Naive B cell (primary cell): ENCODE measurements around the gene LYRM1. TPM values are rescaled to one million over a fixed set of nuclear protein-coding genes. Genes with fewer than 3 reads are reported as not detected.

Source experiments
- ATAC-seq, 2 donors: fragments of 150-1000 bp; cut with Tn5 transposase; 2 replicates each; pipeline ENCODE4 v1.10.0; 2021; ENCODE audit warnings: low read depth in 2 of 2, mild to moderate bottlenecking in 2 of 2, moderate library complexity in 2 of 2
- DNase-seq: peaks from one replicate; pipeline ENCODE4 v3.0.0; 2022
- H3K27ac Mint-ChIP-seq, 6 donors: one replicate each; pipeline ENCODE4 v1.8.0; 2020 to 2022; ENCODE audit warnings: mild to moderate bottlenecking in 6 of 6, mixed read lengths in 6 of 6, moderate library complexity in 5 of 6, inconsistent platforms in 2 of 6
- H3K27me3 Mint-ChIP-seq, 3 donors: one replicate each; pipeline ENCODE4 v1.8.0; 2021 to 2022; ENCODE audit warnings: mixed read lengths in 3 of 3, mild to moderate bottlenecking in 1 of 3
- H3K36me3 Mint-ChIP-seq, 2 donors: one replicate each; pipeline ENCODE4 v1.8.0; 2020 to 2022; ENCODE audit warnings: mixed read lengths in 2 of 2, inconsistent platforms in 1 of 2, mild to moderate bottlenecking in 1 of 2
- H3K4me1 Mint-ChIP-seq, 3 donors: one replicate each; pipeline ENCODE4 v1.8.0; 2020 to 2022; ENCODE audit warnings: mixed read lengths in 3 of 3, inconsistent platforms in 1 of 3, mild to moderate bottlenecking in 1 of 3, moderate library complexity in 1 of 3
- H3K4me3 Mint-ChIP-seq, 8 donors: one replicate each; pipeline ENCODE4 v1.8.0; 2020 to 2022; ENCODE audit warnings: mild to moderate bottlenecking in 8 of 8, mixed read lengths in 8 of 8, moderate library complexity in 8 of 8, inconsistent platforms in 2 of 8
- H3K9me3 Mint-ChIP-seq, 7 donors: one replicate each; pipeline ENCODE4 v1.8.0; 2020 to 2022; ENCODE audit warnings: mixed read lengths in 7 of 7, mild to moderate bottlenecking in 5 of 7, inconsistent platforms in 2 of 7, moderate library complexity in 1 of 7
- polyA plus RNA-seq, 6 donors: library from polyadenylated mRNA; unstranded; fragments of 300-500 nt; fragmentation: Illumina TruSeq; gene quantifications; one replicate each; pipeline ENCODE4 v1.2.3, GENCODE V29; 2021; ENCODE audit warnings: low read depth in 6 of 6

Gene LYRM1
- polyA plus RNA-seq, 6 donors from 2014 or later: 44.8 to 82.9 (median 52.9) TPM

- no peak overlapping the region for H3K27ac Mint-ChIP-seq
- peaks cover 15 to 21% (median 16%) of the 10 kb centered on the region in 3 donors for H3K4me1 Mint-ChIP-seq
- H3K9me3 Mint-ChIP-seq: peaks cover 0 to 4% (median 0%) of the 10 kb centered on the region in 7 donors
- DNase-seq (no peak), ATAC-seq (no peak)
- no peaks in the 10 kb centered on the region for H3K27me3 Mint-ChIP-seq
- no peaks in the 10 kb centered on the region for H3K36me3 Mint-ChIP-seq
- H3K4me3 Mint-ChIP-seq: no peak overlapping the region
These were observed 21.2 kb upstream of the LYRM1 start for GRCh38 chr16:20879175-20880040.

GRCh38 chr16:20880867-20881502 lies 19.6 kb upstream of the LYRM1 start:
- Mint-ChIP-seq H3K27ac (peak overlapping the region in 1 of 6 donors; percentile 25), H3K4me3 (no peak overlapping the region), H3K4me1 (peaks cover 2 to 7% (median 5%) of the 10 kb centered on the region in 3 donors), H3K27me3 (no peaks in the 10 kb centered on the region), H3K9me3 (peaks cover 0 to 4% (median 0%) of the 10 kb centered on the region in 7 donors), H3K36me3 (no peaks in the 10 kb centered on the region)
- ATAC-seq (no peak), DNase-seq (no peak)

- no peak for ATAC-seq
These were observed 19.1 kb upstream of the LYRM1 start for GRCh38 chr16:20881503-20881878.

GRCh38 chr16:20883554-20884239 lies 16.9 kb upstream of the LYRM1 start:
- H3K36me3 Mint-ChIP-seq: peaks cover 0 to 6% of the 10 kb centered on the region in 2 donors
- peak overlapping the region in 1 of 6 donors; percentile 46 for H3K27ac Mint-ChIP-seq
- no peak overlapping the region for H3K4me3 Mint-ChIP-seq
- ATAC-seq (no peak), DNase-seq (no peak)
- H3K27me3 Mint-ChIP-seq: no peaks in the 10 kb centered on the region
- peaks cover 0 to 9% (median 6%) of the 10 kb centered on the region in 3 donors for H3K4me1 Mint-ChIP-seq
- H3K9me3 Mint-ChIP-seq: no peaks in the 10 kb centered on the region

More at GRCh38 chr16:20881503-20881878, 19.1 kb upstream of the LYRM1 start:
- Mint-ChIP-seq H3K36me3 (peaks cover 0 to 3% of the 10 kb centered on the region in 2 donors), H3K9me3 (peaks cover 0 to 4% (median 0%) of the 10 kb centered on the region in 7 donors), H3K4me1 (peaks cover 0 to 6% (median 6%) of the 10 kb centered on the region in 3 donors), H3K4me3 (no peak overlapping the region), H3K27ac (peak overlapping the region in 1 of 6 donors; percentile 25), H3K27me3 (no peaks in the 10 kb centered on the region)
- DNase-seq: no peak

GRCh38 chr16:20884240-20884556 lies 16.4 kb upstream of the LYRM1 start:
- no peak for ATAC-seq
- no peak for DNase-seq
- Mint-ChIP-seq H3K27me3 (no peaks in the 10 kb centered on the region), H3K9me3 (no peaks in the 10 kb centered on the region), H3K27ac (peak overlapping the region in 1 of 6 donors; percentile 46), H3K4me3 (no peak overlapping the region), H3K4me1 (peaks cover 0 to 9% (median 6%) of the 10 kb centered on the region in 3 donors), H3K36me3 (peaks cover 0 to 6% of the 10 kb centered on the region in 2 donors)

DNA sequence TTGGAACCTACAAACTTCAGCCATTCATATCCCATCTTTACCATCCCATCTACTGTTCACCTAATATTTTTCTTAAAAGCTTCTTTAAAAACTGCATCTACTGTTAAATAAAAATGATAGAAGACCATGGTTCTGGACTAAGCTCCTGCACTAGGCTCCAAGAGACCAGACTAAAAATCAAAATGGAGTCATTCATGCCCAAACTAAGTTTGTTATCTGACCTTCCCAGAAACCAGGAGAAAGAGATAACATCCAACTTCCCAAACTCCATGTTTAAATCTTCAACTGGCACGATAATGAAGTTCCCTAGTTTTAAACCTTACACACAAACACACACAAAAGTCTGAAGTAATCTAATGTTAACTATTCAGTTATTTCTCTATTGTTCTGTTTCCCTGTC lies 14.3 kb upstream of the LYRM1 start:
- H3K9me3 Mint-ChIP-seq: no peaks in the 10 kb centered on the region
- DNase-seq: no peak
- H3K27me3 Mint-ChIP-seq: no peaks in the 10 kb centered on the region
- no peak for ATAC-seq
- no peak overlapping the region for H3K4me3 Mint-ChIP-seq
- no peak overlapping the region for H3K27ac Mint-ChIP-seq
- peaks cover 0 to 6% of the 10 kb centered on the region in 2 donors for H3K36me3 Mint-ChIP-seq
- peaks cover 2 to 9% (median 6%) of the 10 kb centered on the region in 3 donors for H3K4me1 Mint-ChIP-seq

- ATAC-seq (no peak), DNase-seq (no peak)
- Mint-ChIP-seq H3K36me3 (peaks cover 5 to 10% of the 10 kb centered on the region in 2 donors), H3K4me3 (no peak overlapping the region), H3K27me3 (no peaks in the 10 kb centered on the region), H3K9me3 (no peaks in the 10 kb centered on the region), H3K4me1 (peaks cover 2 to 13% (median 6%) of the 10 kb centered on the region in 3 donors), H3K27ac (no peak overlapping the region)
These were observed 13.4 kb upstream of the LYRM1 start for GRCh38 chr16:20887207-20887606.

DNA sequence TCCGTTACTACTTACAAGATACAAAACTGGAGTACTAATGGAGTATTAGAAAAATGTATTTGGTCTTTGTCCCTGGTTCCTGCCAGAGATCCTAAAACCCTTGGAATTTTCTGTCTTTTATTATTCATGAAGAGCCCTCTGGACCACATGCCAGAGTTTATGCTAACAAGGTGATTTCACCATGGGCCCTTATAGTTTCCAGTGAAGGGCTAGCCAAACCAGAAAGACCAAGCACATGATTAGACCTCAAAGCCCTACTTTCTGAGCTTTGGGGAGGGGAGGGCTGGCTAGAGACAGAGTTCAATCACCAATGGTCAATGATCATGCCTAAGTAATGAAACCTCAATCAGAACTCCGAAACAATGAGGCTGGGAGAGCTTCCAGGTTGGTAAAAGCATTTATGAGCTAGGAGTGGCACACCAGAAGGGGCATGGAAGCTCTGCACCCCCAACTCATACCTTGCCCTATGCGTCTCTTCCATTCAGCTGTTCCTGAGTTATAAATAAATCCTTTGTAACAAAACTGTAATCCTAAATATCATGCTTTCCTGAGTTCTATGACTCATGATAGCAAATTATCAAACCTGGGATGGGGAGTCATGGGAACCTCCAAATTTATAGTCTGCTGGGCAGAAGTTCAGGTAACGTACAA lies 10.8 kb upstream of the LYRM1 start:
- Mint-ChIP-seq H3K36me3 (peaks cover 8 to 17% of the 10 kb centered on the region in 2 donors), H3K27ac (peak overlapping the region in 2 of 6 donors; percentile 49), H3K9me3 (no peaks in the 10 kb centered on the region)

DNA sequence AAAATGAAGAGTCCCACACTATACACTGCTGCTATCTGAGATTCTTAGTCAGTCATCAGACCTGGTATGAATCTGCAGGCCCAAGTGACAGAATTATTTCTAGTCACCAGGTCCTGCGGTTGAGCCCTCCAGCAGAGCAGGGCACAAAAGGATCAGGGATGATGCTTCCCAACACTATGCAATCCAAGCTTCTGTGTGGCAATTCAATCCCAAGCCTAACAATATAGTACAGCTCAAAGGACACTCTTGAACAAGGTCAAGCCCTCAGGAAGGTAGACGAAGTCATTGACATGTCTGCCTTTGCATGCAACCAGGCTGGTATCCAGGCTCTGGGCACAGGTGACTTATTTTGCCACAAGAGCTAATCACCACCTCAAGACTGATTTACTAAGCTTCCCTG lies 6.2 kb upstream of the LYRM1 start:
- ATAC-seq: no peak
- Mint-ChIP-seq H3K4me3 (no peak overlapping the region), H3K27me3 (no peaks in the 10 kb centered on the region), H3K9me3 (no peaks in the 10 kb centered on the region), H3K36me3 (peaks cover 8 to 11% of the 10 kb centered on the region in 2 donors), H3K27ac (no peak overlapping the region), H3K4me1 (peaks cover 13 to 19% (median 17%) of the 10 kb centered on the region in 3 donors)
- no peak for DNase-seq

More for the DNA sequence above, 10.8 kb upstream of the LYRM1 start:
- no peak for ATAC-seq
- Mint-ChIP-seq H3K4me3 (no peak overlapping the region), H3K4me1 (peaks cover 2 to 10% (median 6%) of the 10 kb centered on the region in 3 donors), H3K27me3 (no peaks in the 10 kb centered on the region)
- no peak for DNase-seq

GRCh38 chr16:20897253-20897897 lies 3.2 kb upstream of the LYRM1 start:
- Mint-ChIP-seq H3K4me1 (peaks cover 33 to 48% (median 40%) of the 10 kb centered on the region in 3 donors), H3K27me3 (no peaks in the 10 kb centered on the region), H3K36me3 (peaks cover 1 to 5% of the 10 kb centered on the region in 2 donors), H3K27ac (peak overlapping the region in 2 of 6 donors; percentile 42 to 69), H3K9me3 (no peaks in the 10 kb centered on the region), H3K4me3 (peak overlapping the region in 2 of 8 donors; percentile 6 to 96)
- DNase-seq (no peak), ATAC-seq (no peak)

DNA sequence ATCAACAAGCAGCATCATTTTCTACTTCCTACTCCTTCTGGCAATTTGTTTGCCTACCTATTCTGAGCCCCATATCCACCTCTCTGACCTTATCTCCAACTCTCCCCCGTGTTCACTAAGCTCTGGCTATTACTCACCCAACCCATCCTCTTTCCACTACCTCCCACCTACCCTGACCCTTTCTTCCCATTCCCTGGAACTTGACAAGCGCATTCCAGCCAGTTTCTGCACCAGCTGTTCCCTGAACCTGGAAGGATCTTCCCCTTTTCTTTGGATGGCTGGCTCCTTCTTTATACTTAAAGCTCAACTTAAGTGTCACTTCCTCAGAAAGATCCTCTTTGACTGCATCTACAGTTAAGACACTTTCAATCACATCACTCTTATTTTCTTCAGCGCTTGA lies 2.6 kb upstream of the LYRM1 start:
- DNase-seq: no peak
- H3K27ac Mint-ChIP-seq: peak overlapping the region in 3 of 6 donors; percentile 4 to 82 (median 69)
- no peaks in the 10 kb centered on the region for H3K27me3 Mint-ChIP-seq
- H3K36me3 Mint-ChIP-seq: no peaks in the 10 kb centered on the region
- H3K4me3 Mint-ChIP-seq: peak overlapping the region in 1 of 8 donors; percentile 96
- H3K4me1 Mint-ChIP-seq: peaks cover 38 to 54% (median 40%) of the 10 kb centered on the region in 3 donors
- no peaks in the 10 kb centered on the region for H3K9me3 Mint-ChIP-seq
- ATAC-seq: no peak

DNA sequence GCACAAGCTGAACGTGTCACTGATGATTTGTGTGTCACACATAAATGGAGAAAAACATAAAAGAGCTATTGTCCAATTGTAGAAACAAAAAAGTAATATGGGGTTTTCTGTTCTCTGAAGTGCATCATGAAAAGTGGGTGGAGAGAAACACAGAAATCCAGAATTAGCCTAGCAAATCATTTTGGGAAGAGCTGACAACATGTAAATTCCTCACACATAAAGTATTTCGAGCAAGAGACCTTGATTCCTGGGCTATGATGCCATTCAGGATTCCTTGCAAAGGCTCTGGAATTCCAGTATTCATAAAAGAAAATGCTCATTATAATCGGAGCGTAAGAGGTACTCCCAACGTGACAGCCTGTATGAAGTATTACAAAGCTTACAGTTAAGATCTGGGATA lies 1.5 kb upstream of the LYRM1 start:
- peak overlapping the region; percentile 28 to 99 (median 98) for H3K27ac Mint-ChIP-seq

More for the DNA sequence above, 1.5 kb upstream of the LYRM1 start:
- Mint-ChIP-seq H3K27me3 (no peaks in the 10 kb centered on the region), H3K9me3 (no peaks in the 10 kb centered on the region), H3K4me1 (peaks cover 49 to 63% (median 50%) of the 10 kb centered on the region in 3 donors), H3K4me3 (peak overlapping the region; percentile 94 to 100 (median 98)), H3K36me3 (no peaks in the 10 kb centered on the region)
- ATAC-seq (no peak), DNase-seq (no peak)
